ENCODE results near the gene CLTRN. TPM values are rescaled to one million over a fixed set of nuclear protein-coding genes. Genes with fewer than 3 reads are reported as not detected.
A peak's percentile ranks its signal among the peaks of the same experiment; 100 is the strongest.
"Not testable (repeated sequence)": the region's sequence is repeated elsewhere in the genome, so short reads cannot be mapped to it uniquely, and the experiment has no call there.

CLTRN gene
- total RNA-seq, 1 donor from 2014 or later: 0.70 TPM

DNA sequence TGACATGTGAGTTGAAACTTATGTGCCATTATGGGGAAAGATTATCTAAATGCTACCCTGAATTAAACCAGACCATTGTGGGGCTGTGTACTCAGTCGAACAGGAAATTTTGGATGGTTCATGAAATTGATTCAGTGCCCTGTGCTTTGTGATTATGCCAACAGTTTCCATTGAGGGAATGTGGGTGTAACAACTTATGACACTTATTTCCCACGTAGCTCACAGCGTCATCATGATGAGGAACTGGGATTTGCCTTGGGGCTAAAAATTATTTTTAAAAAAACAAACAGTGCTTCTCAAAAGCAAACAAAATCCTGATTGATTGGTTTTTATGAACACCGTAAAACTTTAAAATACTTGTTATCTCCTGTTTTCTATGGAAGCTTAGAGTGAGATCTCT lies 8.3 kb upstream of the CLTRN start:
- DNase-seq (ENCODE audit: missing footprints) (no peak), ATAC-seq (no peak)
- intact Hi-C loops (cut with DNase I): no loop called here

DNA sequence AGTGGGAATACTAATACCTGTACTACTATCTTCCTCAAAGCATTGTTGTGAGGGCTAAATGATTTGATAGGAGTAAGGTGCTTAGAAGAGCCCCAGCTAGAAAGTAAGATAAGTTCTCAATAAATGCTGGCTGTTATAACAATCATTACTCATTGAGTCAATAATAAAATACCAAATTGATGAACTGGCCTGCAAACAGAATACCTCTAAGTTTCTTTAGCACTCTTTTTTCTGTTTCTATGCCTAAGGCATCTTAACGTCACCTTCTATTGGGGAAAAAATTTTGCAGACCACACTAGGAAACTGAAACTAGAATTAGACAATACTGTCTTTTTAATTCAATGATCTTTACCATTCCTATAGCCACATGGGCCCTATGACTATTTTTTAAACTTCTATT lies 1.2 kb downstream of the CLTRN start:
- DNase-seq (ENCODE audit: missing footprints) (no peak), ATAC-seq (no peak)
- intact Hi-C loops (cut with DNase I): no loop called here

DNA sequence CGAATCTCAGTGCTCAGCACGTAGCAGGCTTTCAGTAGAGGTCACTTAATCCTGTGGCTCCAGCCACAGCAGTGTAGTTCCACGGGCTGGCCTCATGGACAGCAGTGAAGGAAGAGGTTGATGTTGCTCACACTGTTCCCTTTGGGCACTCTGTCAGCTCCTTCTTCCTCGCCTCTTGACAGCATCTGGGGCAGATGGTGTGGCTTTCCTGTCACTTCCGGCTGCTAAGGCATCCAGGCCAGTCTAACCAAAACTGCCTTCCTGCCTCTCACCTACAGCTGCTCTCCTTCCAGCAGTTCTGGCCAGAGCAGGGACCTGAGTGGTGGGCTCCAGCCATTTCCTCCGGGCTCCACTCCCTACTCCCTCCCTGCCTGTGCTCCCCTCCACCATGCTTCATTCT lies 9.8 kb downstream of the CLTRN start:
- intact Hi-C loops (cut with DNase I): not testable (repeated sequence)

DNA sequence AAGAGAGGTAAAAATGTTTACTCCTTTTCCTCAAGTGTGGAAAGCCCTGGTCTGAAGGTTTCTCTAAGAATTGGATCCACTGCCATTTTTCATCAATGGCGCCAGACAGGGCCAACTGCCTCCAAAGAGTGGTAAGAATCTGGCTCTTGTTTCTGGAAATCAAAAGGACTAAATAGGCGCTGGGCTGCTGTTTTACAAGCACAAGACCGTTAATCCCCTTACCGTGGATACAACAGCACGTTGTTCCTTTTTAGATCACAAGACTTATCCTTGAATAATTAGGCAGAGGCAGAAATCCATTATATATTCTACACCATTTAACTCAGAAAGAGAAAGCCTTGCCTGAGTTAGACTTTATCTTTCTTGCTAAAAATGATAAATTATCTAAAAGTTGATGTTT lies 10.6 kb downstream of the CLTRN start:
- intact Hi-C loops (cut with DNase I): no loop called here
- DNase-seq (ENCODE audit: missing footprints): no peak
- no peak for ATAC-seq

More for the DNA sequence above, 9.8 kb downstream of the CLTRN start:
- ATAC-seq; DNase-seq (ENCODE audit: missing footprints): not testable (repeated sequence)

DNA sequence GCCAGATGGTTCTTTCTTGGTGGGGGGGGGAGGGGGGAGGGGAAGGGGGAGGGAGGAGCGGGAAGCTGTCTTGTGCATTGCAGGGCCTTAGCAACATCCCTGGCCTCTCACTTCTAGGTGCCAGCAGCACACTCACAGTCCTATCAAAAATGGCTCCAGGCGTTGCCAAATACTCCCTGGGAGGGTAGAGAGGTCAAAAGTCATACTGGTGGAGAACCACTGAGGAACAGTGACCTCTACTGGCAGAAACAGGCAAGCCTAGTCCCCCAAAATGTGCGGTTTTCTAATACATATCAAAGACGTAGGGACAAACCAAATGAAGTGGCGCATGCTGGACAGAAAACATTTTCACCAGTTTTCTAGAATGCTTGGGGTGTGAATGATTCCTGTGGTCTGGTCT lies 17.1 kb downstream of the CLTRN start:
- not testable (repeated sequence) for DNase-seq (ENCODE audit: missing footprints)
- intact Hi-C loops (cut with DNase I): loop anchor here (5.0 to 10.0 kb wide), 2 partner anchors 53 to 150 kb away; no protein-coding TSS in a partner anchor
- peak; percentile 76 for ATAC-seq

DNA sequence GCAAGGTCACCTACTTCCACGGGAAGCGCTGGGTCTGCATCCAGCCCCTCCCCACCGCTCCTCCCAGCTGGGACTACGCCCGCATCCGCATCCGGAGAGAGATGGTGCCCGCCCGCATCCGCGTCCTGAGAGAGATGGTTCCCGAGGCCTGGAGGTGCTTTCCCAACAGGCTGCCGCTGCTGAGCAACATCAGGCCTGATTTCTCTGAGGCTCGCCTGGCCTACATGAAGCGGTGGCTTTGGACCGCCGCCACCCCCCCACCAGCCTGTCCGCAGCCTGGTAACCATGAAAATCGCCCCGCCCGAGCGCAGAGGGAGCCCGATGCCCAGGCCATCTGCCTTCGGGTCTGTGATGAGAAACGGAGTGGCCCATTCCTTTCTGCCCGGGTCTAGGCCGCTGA lies 18.1 kb downstream of the CLTRN start:
- no peak for DNase-seq (ENCODE audit: missing footprints)
- ATAC-seq: no peak
- intact Hi-C loops (cut with DNase I): loop anchor here (5.0 to 10.0 kb wide), 2 partner anchors 52 to 149 kb away; no protein-coding TSS in a partner anchor

DNA sequence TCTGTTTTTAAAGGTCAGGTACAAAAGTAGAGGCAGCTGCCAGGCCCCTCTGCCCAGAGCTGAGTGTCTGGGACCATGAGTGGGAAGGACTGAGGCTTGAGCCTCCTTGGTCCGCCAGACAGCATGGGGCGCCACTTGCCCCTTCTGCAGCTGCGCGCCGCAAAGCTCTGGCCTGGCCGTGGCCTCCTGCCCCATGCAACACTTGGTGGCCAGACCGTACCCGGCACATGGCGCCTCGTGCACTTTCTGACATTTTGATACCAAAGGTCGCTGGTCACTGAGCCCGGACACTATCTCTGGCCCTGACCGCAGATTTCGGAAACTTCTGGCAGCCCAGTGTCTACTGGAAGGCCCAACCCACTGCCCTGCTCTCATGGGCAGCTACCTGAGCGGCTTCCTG lies 18.6 kb downstream of the CLTRN start:
- no peak for ATAC-seq
- intact Hi-C loops (cut with DNase I): loop anchor here (5.0 to 10.0 kb wide), 2 partner anchors 51 to 149 kb away; no protein-coding TSS in a partner anchor
- DNase-seq (ENCODE audit: missing footprints): no peak

DNA sequence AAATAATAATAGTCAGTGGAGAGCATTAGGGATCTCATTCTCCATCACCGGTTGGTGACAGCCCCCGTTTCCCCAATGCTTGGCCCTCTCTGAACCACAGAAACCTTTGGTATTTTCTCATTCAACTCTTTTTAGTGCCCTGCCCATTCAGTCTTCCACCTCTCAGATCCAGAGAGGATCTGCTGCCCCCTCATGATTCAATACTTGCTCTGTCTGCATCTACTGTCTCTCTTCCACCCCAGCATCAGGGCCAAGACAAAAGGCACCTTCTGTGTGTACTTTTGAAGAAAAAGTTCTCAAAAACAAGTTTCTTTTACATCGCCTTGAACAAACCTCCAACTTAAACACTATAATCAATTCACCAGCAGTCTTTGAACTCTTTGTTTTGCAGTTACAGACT lies 19.3 kb downstream of the CLTRN start:
- intact Hi-C loops (cut with DNase I): loop anchor here (5.0 to 10.0 kb wide), 2 partner anchors 50 to 148 kb away; no protein-coding TSS in a partner anchor
- DNase-seq (ENCODE audit: missing footprints) (no peak), ATAC-seq (no peak)

DNA sequence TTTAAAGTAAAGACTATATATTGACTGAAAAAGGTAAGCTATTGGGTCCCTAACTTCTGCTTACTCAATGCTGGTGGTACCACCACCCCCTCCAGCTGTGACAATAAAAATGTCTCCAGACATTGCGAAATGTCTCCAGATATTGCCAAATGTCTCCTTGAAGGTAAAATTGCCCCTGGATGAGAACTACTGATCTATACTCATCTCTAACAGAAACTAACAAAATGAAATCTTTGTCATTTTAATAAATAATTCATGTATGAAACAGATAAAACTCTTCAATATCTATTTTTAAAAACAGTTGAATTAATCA lies 20.1 kb downstream of the CLTRN start:
- no peak for DNase-seq (ENCODE audit: missing footprints)
- ATAC-seq: no peak
- intact Hi-C loops (cut with DNase I): loop anchor here (10.0 kb wide), 1 partner anchor 50 kb away; no protein-coding TSS in a partner anchor

DNA sequence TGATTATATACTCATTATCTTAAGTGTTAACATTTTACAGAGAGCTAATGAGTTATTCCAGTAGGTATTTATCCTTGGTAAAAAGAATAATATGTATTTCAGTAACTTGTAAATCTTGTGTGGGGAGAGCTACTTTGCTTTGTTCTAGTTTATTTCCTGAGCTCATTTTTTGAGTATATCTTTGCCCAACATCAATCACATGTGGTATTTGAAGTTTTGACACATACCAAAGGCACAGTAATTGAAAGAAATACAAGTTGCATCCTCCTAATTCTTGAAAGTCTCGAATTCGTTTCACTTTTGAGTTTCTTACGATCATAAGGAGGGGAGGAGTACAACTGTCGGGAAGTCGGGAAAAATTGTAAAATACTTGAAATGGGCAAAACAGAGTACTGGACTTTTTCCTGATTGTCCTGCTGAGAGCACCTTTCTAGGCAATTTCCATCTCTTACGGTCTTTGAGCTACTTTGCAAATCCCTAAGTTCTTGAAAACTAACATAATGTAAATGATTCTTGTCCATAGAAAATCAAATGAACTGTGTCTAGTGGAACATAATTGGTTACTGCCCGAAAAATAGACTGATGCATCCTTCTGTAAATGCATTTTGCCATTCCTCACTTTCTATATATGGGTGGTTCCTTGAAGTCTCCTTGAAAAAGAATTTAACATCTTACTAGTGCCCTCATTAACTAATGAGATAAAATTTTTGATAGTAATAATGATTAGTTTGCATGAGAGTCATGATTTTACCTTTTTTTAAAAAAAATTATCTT lies 20.6 kb downstream of the CLTRN start:
- ATAC-seq (no peak), DNase-seq (ENCODE audit: missing footprints) (no peak)
- intact Hi-C loops (cut with DNase I): loop anchor here (10.0 kb wide), 1 partner anchor 49 kb away; no protein-coding TSS in a partner anchor

DNA sequence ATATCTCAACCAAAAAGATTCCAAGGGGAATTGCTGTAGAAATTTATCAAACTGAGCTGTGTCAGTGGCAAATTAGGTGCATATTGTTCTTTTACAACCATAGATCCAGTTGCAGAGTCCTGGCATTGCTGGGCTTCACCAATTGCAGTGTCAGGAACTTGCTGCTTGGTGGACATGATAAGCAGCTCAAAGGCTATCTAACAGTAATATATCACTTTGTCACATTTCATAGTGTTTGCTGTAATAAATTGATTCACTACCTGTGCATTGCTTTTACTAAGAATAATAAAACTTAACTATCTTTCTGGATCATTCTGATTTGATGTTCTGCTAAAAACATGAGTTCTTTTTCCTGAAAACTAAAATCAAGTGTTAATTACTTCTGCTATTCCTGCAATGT lies 33.0 kb downstream of the CLTRN start:
- DNase-seq (ENCODE audit: missing footprints) (no peak), ATAC-seq (no peak)
- intact Hi-C loops (cut with DNase I): no loop called here

DNA sequence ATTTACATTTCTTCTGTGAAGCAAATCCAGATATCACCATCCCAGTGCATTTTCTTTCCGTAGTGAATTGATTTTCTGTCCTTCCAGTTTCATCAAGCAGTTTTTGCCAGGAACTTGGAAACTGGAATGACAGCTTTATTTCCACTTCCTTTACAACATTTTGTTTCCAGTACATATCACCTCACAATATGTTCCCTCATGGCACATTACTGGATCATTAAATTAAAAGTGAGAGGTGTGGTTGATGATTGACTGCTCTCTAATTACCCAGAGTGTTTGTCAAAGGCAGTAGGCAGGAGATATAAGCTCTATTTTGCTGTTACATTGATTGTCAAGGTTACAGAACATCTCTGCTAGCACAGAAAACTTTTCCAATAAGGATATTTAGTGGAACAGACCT lies 41.6 kb downstream of the CLTRN start:
- no peak for DNase-seq (ENCODE audit: missing footprints)
- intact Hi-C loops (cut with DNase I): no loop called here
- no peak for ATAC-seq

DNA sequence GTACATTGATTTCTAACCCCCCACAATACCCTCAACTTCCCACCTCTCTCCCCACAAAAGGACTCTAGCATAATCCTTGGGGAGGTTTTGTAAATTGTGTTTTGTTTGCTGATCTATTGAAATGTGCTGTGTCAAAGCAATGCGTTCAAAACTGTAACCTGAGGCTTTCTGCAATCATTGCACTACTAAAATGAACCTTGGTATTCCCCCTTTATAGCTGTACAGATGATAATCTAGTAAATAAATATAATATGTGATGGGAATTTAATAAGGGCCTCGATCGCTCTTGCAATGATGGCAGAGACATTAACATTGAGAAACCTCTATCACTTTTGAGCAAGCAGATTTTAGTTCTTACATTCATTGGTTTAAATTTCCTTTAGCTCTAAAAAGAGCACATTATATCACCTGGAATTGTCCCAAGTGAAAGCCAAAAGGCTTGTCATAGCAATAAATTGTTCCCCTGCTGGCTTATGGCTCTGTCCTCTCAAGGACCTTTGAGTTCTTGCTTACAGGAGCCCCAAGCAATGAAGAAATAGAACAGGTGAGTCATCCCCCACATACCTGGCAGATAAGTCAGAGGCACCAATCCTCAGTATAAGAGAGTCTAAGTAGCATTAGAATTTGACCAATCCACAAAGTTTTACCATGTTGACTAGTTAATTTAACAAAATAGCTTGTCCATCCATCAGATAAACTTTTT lies 45.4 kb downstream of the CLTRN start:
- ATAC-seq: no peak
- intact Hi-C loops (cut with DNase I): no loop called here
- DNase-seq (ENCODE audit: missing footprints): no peak

DNA sequence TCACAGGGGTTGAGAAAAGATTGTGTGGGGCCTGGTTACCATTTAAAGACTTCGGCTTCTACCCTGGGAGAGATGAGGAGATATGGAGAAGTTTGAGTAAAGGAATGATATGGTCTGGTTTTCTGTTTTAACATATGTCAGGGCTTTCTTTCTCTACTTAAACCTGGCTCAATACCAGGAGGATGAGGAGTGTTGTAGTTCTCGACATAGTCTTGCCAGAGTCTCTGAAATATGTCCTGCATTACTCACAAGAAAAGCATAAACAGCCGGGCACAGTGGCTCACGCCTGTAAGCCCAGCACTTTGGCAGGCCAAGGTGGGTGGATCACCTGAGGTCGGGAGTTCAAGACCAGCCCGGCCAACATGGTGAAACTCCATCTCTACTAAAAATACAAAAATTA lies 47.5 kb downstream of the CLTRN start:
- DNase-seq (ENCODE audit: missing footprints) (no peak), ATAC-seq (no peak)
- intact Hi-C loops (cut with DNase I): no loop called here

DNA sequence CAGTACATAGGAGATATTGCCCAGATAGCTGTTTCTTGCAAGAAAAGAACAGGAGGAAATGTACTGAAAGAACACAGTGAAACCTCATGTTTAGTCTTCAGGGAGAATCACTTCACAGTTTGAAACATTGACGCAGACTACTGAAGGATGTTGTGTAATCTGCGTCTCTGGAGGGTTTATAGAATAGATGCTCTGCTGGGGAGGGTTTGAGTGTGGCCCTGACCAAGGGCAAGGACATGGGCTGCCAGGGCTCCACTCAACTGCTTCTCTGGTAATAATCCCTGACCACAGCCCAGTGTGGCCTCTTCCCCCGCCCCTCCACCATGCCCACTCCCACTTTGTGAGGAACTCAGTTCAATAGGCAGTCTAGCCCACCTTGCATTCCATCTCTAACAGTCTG lies 48.1 kb downstream of the CLTRN start:
- peak; percentile 96 for ATAC-seq
- intact Hi-C loops (cut with DNase I): no loop called here
- DNase-seq (ENCODE audit: missing footprints): no peak

DNA sequence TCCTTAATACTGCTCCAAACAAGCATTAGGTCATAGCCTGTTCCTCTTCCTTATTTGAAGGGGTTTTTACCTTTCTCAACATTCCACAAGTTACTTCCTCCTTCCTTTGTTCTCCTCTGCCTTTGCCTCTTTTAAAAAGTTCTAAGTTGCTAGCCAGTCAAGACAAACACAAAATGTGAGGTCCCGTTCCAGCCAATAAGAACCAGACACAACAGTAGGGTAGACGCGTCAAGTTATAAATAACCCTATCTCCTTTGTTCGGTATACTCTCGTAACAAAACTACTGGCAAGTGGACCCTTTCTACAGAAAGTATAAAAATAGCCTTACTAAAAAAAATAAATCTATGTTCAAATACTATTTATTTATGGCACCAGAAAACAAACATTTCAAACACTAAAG lies 57.5 kb downstream of the CLTRN start:
- DNase-seq (ENCODE audit: missing footprints) (no peak), ATAC-seq (no peak)
- intact Hi-C loops (cut with DNase I): no loop called here

DNA sequence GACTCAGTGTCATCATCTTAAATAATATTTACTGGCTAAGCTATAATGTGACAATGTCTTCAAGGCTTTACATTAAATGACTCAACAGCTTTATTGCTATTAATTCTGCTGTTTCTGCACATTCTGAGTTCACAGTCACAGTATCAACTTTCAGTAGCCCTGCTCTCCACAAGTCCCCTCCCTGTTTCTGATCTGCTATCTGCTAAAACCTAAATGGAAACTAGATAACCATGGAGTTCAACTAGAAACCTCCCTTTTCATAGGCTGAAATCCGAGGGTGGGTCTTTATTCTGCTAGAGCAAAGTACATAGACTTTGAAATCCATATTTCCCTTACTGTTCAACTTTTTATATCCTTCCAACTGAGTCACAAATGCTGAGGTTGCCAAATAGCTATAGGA lies 58.5 kb downstream of the CLTRN start:
- no peak for ATAC-seq
- intact Hi-C loops (cut with DNase I): no loop called here
- no peak for DNase-seq (ENCODE audit: missing footprints)

DNA sequence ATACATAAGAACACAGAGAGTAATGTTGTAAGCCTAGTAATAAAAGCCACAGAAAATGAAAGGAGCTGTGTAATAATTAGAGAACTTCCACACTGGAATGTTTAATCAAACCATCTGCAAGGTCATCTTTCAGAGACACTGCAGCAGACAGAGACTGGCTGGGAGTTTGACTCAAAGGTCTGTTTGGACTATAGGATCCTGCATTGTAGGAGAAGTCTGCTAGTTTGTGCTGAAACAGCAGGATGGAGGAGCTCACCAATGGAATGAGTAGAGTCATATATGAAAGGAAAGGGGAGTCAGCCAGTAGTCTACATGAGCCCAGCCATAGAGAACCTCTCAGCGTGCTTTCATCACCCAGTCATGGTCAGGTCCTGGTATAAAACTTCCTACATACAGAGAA lies 59.4 kb downstream of the CLTRN start:
- intact Hi-C loops (cut with DNase I): no loop called here
- no peak for DNase-seq (ENCODE audit: missing footprints)

DNA sequence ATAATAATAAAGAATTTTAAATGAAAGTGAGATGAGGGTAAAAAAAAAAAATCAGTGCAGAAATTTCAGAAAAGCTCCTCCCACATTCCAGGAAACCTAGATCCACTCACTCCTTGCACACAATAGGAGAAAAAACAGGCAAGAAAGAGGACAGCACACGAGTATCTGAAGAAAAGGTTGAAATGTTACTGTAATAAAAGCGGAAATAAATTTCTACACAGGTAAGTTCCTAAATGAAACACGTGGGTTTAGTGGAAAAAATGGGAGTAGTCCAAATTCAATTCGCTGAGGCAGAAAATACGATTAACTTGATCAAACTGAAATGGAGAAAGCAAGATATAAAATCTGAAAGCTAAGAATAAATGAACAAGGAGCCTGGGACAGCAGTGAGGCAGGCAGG lies 61.8 kb downstream of the CLTRN start:
- intact Hi-C loops (cut with DNase I): no loop called here
- no peak for DNase-seq (ENCODE audit: missing footprints)
- ATAC-seq: no peak

More for the DNA sequence above, 59.4 kb downstream of the CLTRN start:
- no peak for ATAC-seq

DNA sequence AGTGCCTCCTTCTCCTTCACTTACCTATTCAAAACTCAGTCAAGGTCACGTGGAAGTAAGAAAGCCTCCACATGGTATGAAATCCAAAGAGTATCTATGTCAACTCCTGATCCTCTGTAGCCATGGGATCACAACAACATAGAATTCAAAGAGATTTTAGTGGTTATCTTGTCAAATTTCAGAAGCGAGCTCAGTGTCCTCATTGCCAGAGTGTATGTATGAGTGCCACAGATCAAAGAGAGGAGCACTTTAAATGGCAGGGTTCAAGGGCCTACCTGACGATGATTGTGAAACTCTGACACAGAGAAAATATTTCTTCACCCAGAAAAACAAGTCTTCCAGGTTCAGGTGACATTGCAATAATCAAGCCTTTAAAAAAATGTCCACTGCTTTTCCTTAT lies 62.7 kb downstream of the CLTRN start:
- intact Hi-C loops (cut with DNase I): no loop called here
- ATAC-seq (no peak), DNase-seq (ENCODE audit: missing footprints) (no peak)
